AML-193 (cell line): ENCODE data around the gene ROPN1B.

Experiments
- DNase-seq, 2 experiments: peaks; one replicate each; lab custom pipeline; 2025; lab: John Stamatoyannopoulos, UW

Gene ROPN1B

GRCh38 chr3:126030455-126030854, 61.5 kb downstream of the ROPN1B start:
- DNase-seq, result no peak

GRCh38 chr3:126031981-126032471, 63.0 kb downstream of the ROPN1B start:
- DNase-seq, result no peak
